NCI-H69 (cell line): ENCODE data around the gene KLHL30.

ENCODE experiments used
- DNase-seq: peaks from one replicate; lab custom pipeline; 2025; lab: John Stamatoyannopoulos, UW

KLHL30 gene

GRCh38 chr2:238138331-238139195 is at the start of gene KLHL30:
Gene KLHL30 (plus strand): TSS chr2:238138668. CDS start chr2:238140755, 2,087 bp downstream.
- DNase-seq, result no peak

- no peak for DNase-seq
These were observed 47.6 kb upstream of the KLHL30 start for GRCh38 chr2:238090887-238091286.

- no peak for DNase-seq
These were observed 46.9 kb upstream of the KLHL30 start for GRCh38 chr2:238091436-238092060.

- no peak for DNase-seq
These were observed 45.9 kb upstream of the KLHL30 start for GRCh38 chr2:238092486-238093035.

- no peak for DNase-seq
These were observed 45.0 kb upstream of the KLHL30 start for GRCh38 chr2:238093181-238094140.

GRCh38 chr2:238094438-238095022 is 43.9 kb upstream of the KLHL30 start:
- DNase-seq, result no peak

GRCh38 chr2:238095143-238095542 is 43.3 kb upstream of the KLHL30 start:
- DNase-seq, result no peak

- peak; percentile 86 for DNase-seq
These were observed 42.0 kb upstream of the KLHL30 start for GRCh38 chr2:238096311-238097011.

GRCh38 chr2:238097201-238097987 is 41.1 kb upstream of the KLHL30 start:
- no peak for DNase-seq

GRCh38 chr2:238097988-238098871 is 40.2 kb upstream of the KLHL30 start:
- peak; percentile 15 for DNase-seq

GRCh38 chr2:238098901-238099713 is 39.4 kb upstream of the KLHL30 start:
- no peak for DNase-seq

GRCh38 chr2:238099714-238100048 is 38.8 kb upstream of the KLHL30 start:
- no peak for DNase-seq

GRCh38 chr2:238100049-238100820 is 38.2 kb upstream of the KLHL30 start, which contains the start of gene ESPNL:
Gene ESPNL (plus strand): TSS chr2:238100340. CDS start chr2:238100420, 80 bp downstream.
- peak; percentile 10 for DNase-seq

- DNase-seq, result no peak
These were observed 37.4 kb upstream of the KLHL30 start for GRCh38 chr2:238100821-238101771.

GRCh38 chr2:238101891-238102841 is 36.3 kb upstream of the KLHL30 start:
- no peak for DNase-seq
